Activated T-helper 17 cell treated with anti-CD3 and anti-CD28 coated beads, Interleukin-2, amount 50 U/mL, for 72 hours (primary cell): ENCODE measurements around the gene SEMA4D. TPM values are rescaled to one million over a fixed set of nuclear protein-coding genes. Genes with fewer than 3 reads are reported as not detected.
A peak's percentile ranks its signal among the peaks of the same experiment; 100 is the strongest.

Experiments
- ATAC-seq: fragments of 150-1000 bp; cut with Tn5 transposase; replicated peaks from 2 replicates; pipeline ENCODE4 v1.10.0; 2021; ENCODE audit warnings: mild to moderate bottlenecking, moderate library complexity
- H3K27ac Mint-ChIP-seq: one replicate; pipeline ENCODE4 v1.8.0; 2022; ENCODE audit warnings: mixed read lengths
- H3K27me3 Mint-ChIP-seq: one replicate; pipeline ENCODE4 v1.8.0; 2022; ENCODE audit warnings: mixed read lengths
- H3K36me3 Mint-ChIP-seq: one replicate; pipeline ENCODE4 v1.8.0; 2022; ENCODE audit warnings: low read depth, mild to moderate bottlenecking, mixed read lengths
- H3K4me1 Mint-ChIP-seq: one replicate; pipeline ENCODE4 v1.8.0; 2022; ENCODE audit warnings: mixed read lengths
- H3K4me3 Mint-ChIP-seq: one replicate; pipeline ENCODE4 v1.8.0; 2022; ENCODE audit warnings: mild to moderate bottlenecking, mixed read lengths
- H3K9me3 Mint-ChIP-seq: one replicate; pipeline ENCODE4 v1.8.0; 2022; ENCODE audit warnings: mixed read lengths
- total RNA-seq, 2 donors: library from RNA; stranded (reverse); gene quantifications; one replicate each; pipeline ENCODE4 v1.2.3, GENCODE V29; 2022

Gene SEMA4D
- total RNA-seq, 2 donors from 2014 or later = 167 to 263 TPM

DNA sequence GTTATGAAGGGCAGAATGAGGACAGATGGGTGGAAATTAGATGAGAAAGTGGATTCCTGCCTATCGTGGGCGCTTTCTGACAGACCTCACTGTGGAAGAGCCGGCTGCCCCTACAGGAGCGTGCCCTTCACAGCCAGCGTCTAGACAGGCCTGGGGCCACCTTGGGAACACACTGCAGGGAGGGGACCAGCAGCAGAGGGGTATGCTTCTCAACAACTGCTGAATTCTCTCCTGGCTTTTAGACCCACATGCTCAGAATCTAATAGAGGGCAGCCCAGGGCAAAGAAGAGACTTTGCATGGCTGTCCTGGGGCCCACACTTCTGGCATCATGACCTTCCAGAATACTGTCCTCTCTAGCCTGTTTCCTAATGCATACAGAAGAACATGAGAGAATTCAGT lies 2.1 kb upstream of the SEMA4D start:
- Mint-ChIP-seq H3K27me3 (no peaks in the 10 kb centered on the region), H3K27ac (peak overlapping the region; percentile 12), H3K4me3 (peak overlapping the region; percentile 98), H3K9me3 (no peaks in the 10 kb centered on the region), H3K4me1 (peaks cover 30% of the 10 kb centered on the region), H3K36me3 (peaks cover 28% of the 10 kb centered on the region)
- ATAC-seq = no peak

GRCh38 chr9:89498852-89499480 lies 1.1 kb upstream of the SEMA4D start:
- Mint-ChIP-seq H3K4me3 (peak overlapping the region; percentile 98), H3K27ac (peak overlapping the region; percentile 75), H3K27me3 (no peaks in the 10 kb centered on the region), H3K9me3 (no peaks in the 10 kb centered on the region), H3K36me3 (peaks cover 38% of the 10 kb centered on the region), H3K4me1 (peaks cover 39% of the 10 kb centered on the region)
- ATAC-seq = peak; percentile 17

DNA sequence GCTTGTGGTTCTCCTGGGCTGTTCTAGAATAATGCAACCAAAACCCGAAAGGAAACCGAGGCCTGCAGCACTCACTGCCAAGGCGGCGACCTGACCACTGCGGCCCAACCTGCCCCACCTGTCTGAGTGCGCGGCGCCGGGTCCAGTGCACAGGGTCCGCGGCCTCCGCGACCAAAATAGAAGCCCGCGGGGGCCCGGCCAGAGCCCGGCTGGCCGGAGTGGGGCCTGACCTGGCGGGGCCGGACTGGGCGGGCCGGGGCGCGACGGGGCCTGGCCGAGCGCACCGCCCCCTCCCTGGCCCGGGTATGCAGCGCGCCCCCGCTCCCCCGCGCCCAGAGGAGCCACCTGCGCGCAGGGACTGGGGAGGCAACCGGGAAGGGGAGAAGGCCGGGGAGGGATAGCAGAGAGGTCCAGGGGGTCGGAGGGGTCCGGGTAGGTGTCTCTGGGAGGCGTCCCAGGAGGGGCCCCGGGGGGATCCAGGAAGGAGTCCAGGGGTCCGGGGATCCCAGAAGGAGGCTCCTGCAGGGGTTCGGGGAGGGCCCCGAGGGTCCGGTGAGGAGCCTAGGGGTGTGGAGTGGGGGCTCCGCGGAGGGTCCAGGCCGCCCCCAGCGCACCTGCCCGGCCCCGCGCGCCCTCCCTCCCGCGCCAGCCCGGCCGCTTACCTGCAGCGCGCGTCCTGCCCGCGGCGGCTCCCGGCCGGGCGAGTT lies 503 bp downstream of the SEMA4D start:
- Mint-ChIP-seq H3K4me3 (peak overlapping the region; percentile 98), H3K9me3 (no peaks in the 10 kb centered on the region), H3K27me3 (no peaks in the 10 kb centered on the region), H3K36me3 (peaks cover 47% of the 10 kb centered on the region), H3K27ac (peak overlapping the region; percentile 96), H3K4me1 (peaks cover 44% of the 10 kb centered on the region)
- peak; percentile 22 for ATAC-seq

GRCh38 chr9:89496645-89497256 lies 1.2 kb downstream of the SEMA4D start:
- H3K9me3 Mint-ChIP-seq = no peaks in the 10 kb centered on the region
- H3K4me1 Mint-ChIP-seq = peaks cover 45% of the 10 kb centered on the region
- peak; percentile 37 for ATAC-seq
- H3K27me3 Mint-ChIP-seq = no peaks in the 10 kb centered on the region
- H3K27ac Mint-ChIP-seq = peak overlapping the region; percentile 96
- peaks cover 54% of the 10 kb centered on the region for H3K36me3 Mint-ChIP-seq
- H3K4me3 Mint-ChIP-seq = peak overlapping the region; percentile 98

GRCh38 chr9:89495824-89496560 lies 1.9 kb downstream of the SEMA4D start:
- no peaks in the 10 kb centered on the region for H3K27me3 Mint-ChIP-seq
- H3K4me1 Mint-ChIP-seq = peaks cover 41% of the 10 kb centered on the region
- ATAC-seq = no peak
- H3K36me3 Mint-ChIP-seq = peaks cover 59% of the 10 kb centered on the region
- H3K9me3 Mint-ChIP-seq = no peaks in the 10 kb centered on the region
- peak overlapping the region; percentile 96 for H3K27ac Mint-ChIP-seq
- H3K4me3 Mint-ChIP-seq = peak overlapping the region; percentile 98

DNA sequence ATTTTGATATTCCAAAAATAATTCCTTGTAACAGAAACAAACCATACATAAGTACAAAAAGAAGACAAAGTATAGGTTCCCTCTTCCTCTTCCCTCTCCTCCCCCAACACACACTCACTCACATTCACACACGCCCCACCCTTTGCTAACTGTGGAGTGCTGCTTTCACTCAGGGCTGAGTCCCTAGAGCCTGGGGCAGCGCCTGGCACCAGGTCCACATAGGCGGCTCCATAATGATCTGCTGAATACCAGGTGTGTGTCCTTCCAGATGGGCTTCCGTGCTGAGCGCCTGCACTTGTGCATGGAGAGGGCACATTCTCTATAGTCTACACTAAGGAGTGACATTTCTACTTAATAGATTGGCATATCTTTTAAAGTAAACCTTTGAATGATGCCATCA lies 3.7 kb downstream of the SEMA4D start:
- no peak for ATAC-seq
- Mint-ChIP-seq H3K27me3 (no peaks in the 10 kb centered on the region), H3K4me3 (peak overlapping the region; percentile 98), H3K4me1 (peaks cover 45% of the 10 kb centered on the region), H3K36me3 (peaks cover 73% of the 10 kb centered on the region), H3K9me3 (no peaks in the 10 kb centered on the region), H3K27ac (peak overlapping the region; percentile 80)

- Mint-ChIP-seq H3K27me3 (no peaks in the 10 kb centered on the region), H3K4me3 (peak overlapping the region; percentile 98), H3K4me1 (peaks cover 51% of the 10 kb centered on the region), H3K9me3 (no peaks in the 10 kb centered on the region), H3K36me3 (peaks cover 79% of the 10 kb centered on the region), H3K27ac (peak overlapping the region; percentile 80)
- ATAC-seq = no peak
Observed at GRCh38 chr9:89493671-89494070, 4.2 kb downstream of the SEMA4D start.

- H3K27me3 Mint-ChIP-seq = no peaks in the 10 kb centered on the region
- peak overlapping the region; percentile 98 for H3K4me3 Mint-ChIP-seq
- no peak for ATAC-seq
- peak overlapping the region; percentile 80 for H3K27ac Mint-ChIP-seq
- no peaks in the 10 kb centered on the region for H3K9me3 Mint-ChIP-seq
- H3K4me1 Mint-ChIP-seq = peaks cover 52% of the 10 kb centered on the region
- peaks cover 79% of the 10 kb centered on the region for H3K36me3 Mint-ChIP-seq
Observed at GRCh38 chr9:89493181-89493580, 4.7 kb downstream of the SEMA4D start.

- H3K27me3 Mint-ChIP-seq = no peaks in the 10 kb centered on the region
- no peak for ATAC-seq
- peaks cover 58% of the 10 kb centered on the region for H3K4me1 Mint-ChIP-seq
- H3K27ac Mint-ChIP-seq = peak overlapping the region; percentile 80
- peak overlapping the region; percentile 98 for H3K4me3 Mint-ChIP-seq
- no peaks in the 10 kb centered on the region for H3K9me3 Mint-ChIP-seq
- peaks cover 82% of the 10 kb centered on the region for H3K36me3 Mint-ChIP-seq
Observed at GRCh38 chr9:89492586-89492985, 5.3 kb downstream of the SEMA4D start.

DNA sequence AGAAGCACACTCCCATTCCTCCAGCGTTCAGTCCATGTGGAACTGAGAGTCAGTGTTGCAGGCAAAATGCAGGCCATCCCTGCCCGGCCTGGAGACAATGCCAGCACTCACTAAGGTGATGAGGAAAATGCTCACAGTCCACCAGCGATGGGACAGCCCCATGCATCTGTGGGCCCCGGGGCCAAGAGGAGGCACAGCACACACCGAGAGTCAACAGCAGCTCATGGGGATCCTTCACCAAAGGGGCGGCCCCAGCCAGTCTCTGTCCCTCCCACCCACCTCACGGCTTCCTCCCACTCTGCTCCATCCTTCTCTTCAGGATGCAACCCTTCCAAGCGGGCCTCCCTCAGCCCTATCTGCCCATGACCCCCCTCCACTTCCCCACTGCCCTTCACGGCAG lies 6.2 kb downstream of the SEMA4D start:
- peak overlapping the region; percentile 80 for H3K27ac Mint-ChIP-seq
- H3K4me1 Mint-ChIP-seq = peaks cover 64% of the 10 kb centered on the region
- no peaks in the 10 kb centered on the region for H3K9me3 Mint-ChIP-seq
- H3K27me3 Mint-ChIP-seq = no peaks in the 10 kb centered on the region
- peaks cover 81% of the 10 kb centered on the region for H3K36me3 Mint-ChIP-seq
- ATAC-seq = peak; percentile 86
- H3K4me3 Mint-ChIP-seq = peak overlapping the region; percentile 98

- Mint-ChIP-seq H3K36me3 (peaks cover 78% of the 10 kb centered on the region), H3K9me3 (no peaks in the 10 kb centered on the region), H3K27me3 (no peaks in the 10 kb centered on the region), H3K4me3 (peak overlapping the region; percentile 98), H3K27ac (peak overlapping the region; percentile 44), H3K4me1 (peaks cover 75% of the 10 kb centered on the region)
- ATAC-seq = peak; percentile 49
Observed at GRCh38 chr9:89489548-89490530, 8.1 kb downstream of the SEMA4D start.

DNA sequence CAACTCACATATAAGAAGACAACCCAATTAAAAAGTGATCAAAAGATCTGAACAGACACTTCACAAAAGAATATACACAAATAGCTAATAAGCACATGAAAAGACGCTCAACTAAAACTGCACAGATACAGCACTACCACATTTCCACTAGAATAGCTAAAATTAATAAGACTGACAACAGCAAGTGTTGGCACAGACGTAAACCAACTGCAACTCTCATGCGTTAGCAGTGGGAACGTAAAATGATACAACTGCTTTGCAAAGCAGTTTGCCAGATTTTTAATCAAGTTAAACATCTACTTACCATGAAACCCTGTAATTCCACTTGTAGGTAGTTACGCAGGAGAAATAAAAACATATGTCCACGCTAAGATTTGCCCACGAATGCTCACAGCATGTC lies 9.0 kb downstream of the SEMA4D start:
- peaks cover 78% of the 10 kb centered on the region for H3K36me3 Mint-ChIP-seq

DNA sequence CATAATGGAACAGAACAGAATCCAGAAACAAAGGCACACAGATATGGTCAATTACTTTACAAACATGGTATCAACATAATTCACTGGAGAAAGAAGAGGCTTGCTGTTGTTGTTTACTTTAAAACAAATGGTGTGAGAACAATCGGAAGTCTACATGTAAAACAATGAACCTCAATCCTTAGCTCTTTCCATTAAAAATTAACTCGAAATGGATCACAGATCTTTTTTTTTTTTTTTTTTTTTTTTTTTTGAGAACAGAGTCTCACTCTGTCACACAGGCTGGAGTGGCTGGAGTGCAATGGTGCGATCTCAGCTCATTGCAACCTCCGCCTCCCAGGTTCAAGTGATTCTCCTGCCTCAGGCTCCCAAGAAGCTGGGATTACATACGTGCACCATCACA lies 9.8 kb downstream of the SEMA4D start:
- ATAC-seq = no peak
- H3K4me3 Mint-ChIP-seq = peak overlapping the region; percentile 45
- H3K4me1 Mint-ChIP-seq = peaks cover 73% of the 10 kb centered on the region
- H3K9me3 Mint-ChIP-seq = no peaks in the 10 kb centered on the region
- H3K27me3 Mint-ChIP-seq = no peaks in the 10 kb centered on the region
- H3K27ac Mint-ChIP-seq = no peak overlapping the region
- H3K36me3 Mint-ChIP-seq = peaks cover 74% of the 10 kb centered on the region

More for the DNA sequence above, 9.0 kb downstream of the SEMA4D start:
- peak overlapping the region; percentile 98 for H3K4me3 Mint-ChIP-seq
- no peaks in the 10 kb centered on the region for H3K27me3 Mint-ChIP-seq
- no peaks in the 10 kb centered on the region for H3K9me3 Mint-ChIP-seq
- H3K4me1 Mint-ChIP-seq = peaks cover 75% of the 10 kb centered on the region
- H3K27ac Mint-ChIP-seq = peak overlapping the region; percentile 44
- ATAC-seq = no peak
